ENCODE measurements around the gene C11orf58.

GRCh38 chr11:16690086-16690485 is 48.4 kb upstream of the C11orf58 start:
- TF ChIP-seq POLR2A (IDR thresholded peaks at IDR 0.05; ENCODE audit: low read length) (no peak), GATA1 (IDR thresholded peaks at IDR 0.05; ENCODE audit: low read depth, low read length) (no peak)
